Upper lobe of left lung (tissue), 4 donors: ENCODE data around the gene CARMIL3.

ENCODE experiments used
- POLR2A ChIP-seq, 4 donors: fragments of 450-650 bp; IDR thresholded peaks; one replicate each; pipeline ENCODE4 v1.5.1; 2016 to 2017; ENCODE audit warnings: antibody characterized with exemption in 4 of 4, mild to moderate bottlenecking in 2 of 4
- POLR2AphosphoS5 ChIP-seq, 2 donors: sonication (generic); formaldehyde crosslinking; IDR thresholded peaks; one replicate each; pipeline ENCODE4 v1.5.1; 2017; ENCODE audit warnings: antibody characterized with exemption in 2 of 2
- TF ChIP-seq, protein P1 (sequence below), 6 experiments: fragments of 450-650 bp in 4 of 6; fragments of 200-600 bp in 2 of 6; sonication (generic) in 2 of 6; IDR thresholded peaks; one replicate each; pipeline ENCODE4 v1.5.1; 2016 to 2019; ENCODE audit warnings: antibody characterized with exemption in 6 of 6

DNA sequence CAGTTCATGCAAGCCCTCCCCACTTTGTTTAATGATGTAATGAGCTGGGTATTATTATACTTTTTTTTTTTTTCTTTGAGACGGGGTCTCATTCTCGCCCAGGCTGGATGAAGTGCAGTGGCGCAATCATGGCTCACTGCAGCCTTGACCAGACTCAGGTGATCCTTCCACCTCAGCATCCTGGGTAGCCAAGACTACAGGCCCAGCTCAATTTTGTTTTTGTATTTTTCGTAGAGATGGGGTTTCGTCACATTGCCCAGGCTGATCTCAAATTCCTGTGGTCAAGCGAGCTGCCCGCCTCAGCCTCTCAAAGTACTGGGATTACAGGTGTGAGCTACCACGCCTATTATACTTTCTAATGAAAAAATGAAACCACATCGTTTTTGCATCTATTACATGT lies 58.3 kb downstream of the CARMIL3 start:
- TF ChIP-seq, protein P1, sequence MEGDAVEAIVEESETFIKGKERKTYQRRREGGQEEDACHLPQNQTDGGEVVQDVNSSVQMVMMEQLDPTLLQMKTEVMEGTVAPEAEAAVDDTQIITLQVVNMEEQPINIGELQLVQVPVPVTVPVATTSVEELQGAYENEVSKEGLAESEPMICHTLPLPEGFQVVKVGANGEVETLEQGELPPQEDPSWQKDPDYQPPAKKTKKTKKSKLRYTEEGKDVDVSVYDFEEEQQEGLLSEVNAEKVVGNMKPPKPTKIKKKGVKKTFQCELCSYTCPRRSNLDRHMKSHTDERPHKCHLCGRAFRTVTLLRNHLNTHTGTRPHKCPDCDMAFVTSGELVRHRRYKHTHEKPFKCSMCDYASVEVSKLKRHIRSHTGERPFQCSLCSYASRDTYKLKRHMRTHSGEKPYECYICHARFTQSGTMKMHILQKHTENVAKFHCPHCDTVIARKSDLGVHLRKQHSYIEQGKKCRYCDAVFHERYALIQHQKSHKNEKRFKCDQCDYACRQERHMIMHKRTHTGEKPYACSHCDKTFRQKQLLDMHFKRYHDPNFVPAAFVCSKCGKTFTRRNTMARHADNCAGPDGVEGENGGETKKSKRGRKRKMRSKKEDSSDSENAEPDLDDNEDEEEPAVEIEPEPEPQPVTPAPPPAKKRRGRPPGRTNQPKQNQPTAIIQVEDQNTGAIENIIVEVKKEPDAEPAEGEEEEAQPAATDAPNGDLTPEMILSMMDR (IDR thresholded peaks at IDR 0.05), result no peak
- TF ChIP-seq POLR2AphosphoS5 (IDR thresholded peaks at IDR 0.05), result no peak
- no peak for TF ChIP-seq POLR2A (IDR thresholded peaks at IDR 0.05)
